H7 (cell line): ENCODE results near the gene PIGN. TPM values are rescaled to one million over a fixed set of nuclear protein-coding genes. Genes with fewer than 3 reads are reported as not detected.
"Not testable (repeated sequence)": the region's sequence is repeated elsewhere in the genome, so short reads cannot be mapped to it uniquely, and the experiment has no call there.

Source experiments
- DNase-seq: peaks from one replicate; pipeline ENCODE4 v3.0.0; 2012
- H3K27me3 ChIP-seq: 2 replicates; pipeline ENCODE4 v1.6.0; 2011; ENCODE audit warnings: mild to moderate bottlenecking, low read length; ENCODE audit not compliant: control insufficient read depth, insufficient read depth
- H3K36me3 ChIP-seq: replicated peaks from 2 replicates; pipeline ENCODE4 v1.5.1; 2011; ENCODE audit warnings: low read length; ENCODE audit not compliant: control insufficient read depth, insufficient read depth
- H3K4me3 ChIP-seq: 2 replicates; pipeline ENCODE4 v1.5.1; 2011; ENCODE audit warnings: low read depth, mild to moderate bottlenecking, control low read depth, low read length, moderate library complexity; ENCODE audit not compliant: insufficient read depth
- total RNA-seq: library from RNA; depleted of rRNA; stranded (reverse); fragments of >200 nt; shearing (Covaris generic); gene quantifications from 2 replicates; pipeline ENCODE4 v1.2.3, GENCODE V29; 2014

Gene PIGN
- total RNA-seq, 1 experiment from 2014 or later: 16.2 TPM

GRCh38 chr18:62196079-62196478 is 9.2 kb upstream of the PIGN start:
- H3K4me3 ChIP-seq: no peak overlapping the region

DNA sequence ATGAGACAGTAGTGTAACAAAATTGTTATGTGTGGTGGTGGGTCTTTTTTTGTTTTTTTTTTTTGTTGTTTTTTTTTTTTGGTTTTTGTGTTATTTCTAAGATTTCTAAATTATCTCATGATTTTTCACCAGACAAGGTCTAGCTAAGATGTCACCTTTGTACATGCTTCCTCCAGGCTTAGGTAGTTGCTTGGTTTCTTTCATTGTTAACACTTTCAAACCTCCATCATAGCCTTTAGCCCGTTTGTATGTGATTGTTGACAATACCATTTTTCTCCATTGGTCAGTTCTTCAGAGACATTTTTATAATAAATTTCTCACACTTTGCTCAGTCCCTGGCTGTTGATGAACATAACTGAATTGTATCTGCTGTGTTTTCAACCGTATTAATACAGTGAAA is 2.4 kb upstream of the PIGN start:
- H3K4me3 ChIP-seq: no peak overlapping the region
- H3K36me3 ChIP-seq: no peaks in the 10 kb centered on the region
- DNase-seq: no peak
- H3K27me3 ChIP-seq: no peaks in the 10 kb centered on the region

More at GRCh38 chr18:62196079-62196478, 9.2 kb upstream of the PIGN start:
- DNase-seq: no peak
- H3K36me3 ChIP-seq: no peaks in the 10 kb centered on the region
- H3K27me3 ChIP-seq: no peaks in the 10 kb centered on the region

GRCh38 chr18:62187543-62188510 is 971 bp upstream of the PIGN start:
- Histone ChIP-seq H3K36me3 (no peaks in the 10 kb centered on the region), H3K27me3 (no peaks in the 10 kb centered on the region), H3K4me3 (peak overlapping the region; percentile 95)
- DNase-seq: peak; percentile 54

- no peaks in the 10 kb centered on the region for H3K27me3 ChIP-seq
- H3K4me3 ChIP-seq: peak overlapping the region; percentile 80
- H3K36me3 ChIP-seq: no peaks in the 10 kb centered on the region
- peak; percentile 41 for DNase-seq
Observed at GRCh38 chr18:62186499-62186773, 420 bp downstream of the PIGN start.

DNA sequence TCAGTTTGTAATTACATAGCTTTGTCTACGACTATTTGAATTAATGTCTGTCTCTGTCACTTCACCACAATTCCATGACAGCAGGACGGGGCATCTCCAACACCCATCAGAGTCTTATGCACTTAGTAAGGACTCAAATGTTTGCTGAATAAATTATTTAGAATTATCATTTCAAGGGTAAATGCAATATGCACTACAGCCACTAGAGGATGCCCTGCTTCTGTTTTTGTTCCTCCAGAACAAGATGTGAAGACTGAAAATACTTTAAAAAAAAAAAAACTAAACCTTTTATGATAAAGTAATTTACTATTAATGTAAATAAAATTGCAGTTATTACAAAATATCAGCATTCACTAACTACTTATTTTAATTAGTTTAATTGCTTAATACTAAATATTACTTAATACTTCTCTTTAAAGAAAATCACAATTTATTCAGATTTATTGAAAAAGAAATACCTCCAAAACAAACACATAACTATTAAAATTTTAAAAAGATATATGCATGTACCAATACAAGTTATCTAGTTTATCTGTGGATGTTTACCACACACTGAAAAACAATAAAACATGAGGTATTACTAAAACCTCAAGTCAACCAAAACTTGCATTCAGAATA is 3.2 kb downstream of the PIGN start:
- Histone ChIP-seq H3K36me3 (no peaks in the 10 kb centered on the region), H3K27me3 (no peaks in the 10 kb centered on the region), H3K4me3 (no peak overlapping the region)
- DNase-seq: peak; percentile 32

DNA sequence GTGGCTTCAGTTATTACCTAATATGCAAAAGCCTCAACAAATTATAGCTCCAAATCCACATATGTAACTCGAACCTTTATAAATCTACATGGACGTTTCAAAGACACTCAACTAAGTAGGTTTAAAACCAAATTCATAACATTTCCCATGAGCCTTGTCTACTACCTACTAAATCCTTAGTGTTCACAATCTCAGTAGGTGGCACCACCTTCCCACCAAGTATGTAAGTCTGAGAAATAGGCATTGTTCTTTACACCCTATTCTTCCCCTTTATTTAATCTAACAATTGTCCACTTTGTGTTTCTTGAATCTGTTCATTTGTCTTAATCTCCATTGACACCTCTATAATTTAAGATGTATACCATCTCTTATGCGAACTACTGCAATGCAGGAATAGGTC is 4.6 kb downstream of the PIGN start:
- Histone ChIP-seq H3K4me3 (no peak overlapping the region), H3K36me3 (no peaks in the 10 kb centered on the region), H3K27me3 (no peaks in the 10 kb centered on the region)
- no peak for DNase-seq

DNA sequence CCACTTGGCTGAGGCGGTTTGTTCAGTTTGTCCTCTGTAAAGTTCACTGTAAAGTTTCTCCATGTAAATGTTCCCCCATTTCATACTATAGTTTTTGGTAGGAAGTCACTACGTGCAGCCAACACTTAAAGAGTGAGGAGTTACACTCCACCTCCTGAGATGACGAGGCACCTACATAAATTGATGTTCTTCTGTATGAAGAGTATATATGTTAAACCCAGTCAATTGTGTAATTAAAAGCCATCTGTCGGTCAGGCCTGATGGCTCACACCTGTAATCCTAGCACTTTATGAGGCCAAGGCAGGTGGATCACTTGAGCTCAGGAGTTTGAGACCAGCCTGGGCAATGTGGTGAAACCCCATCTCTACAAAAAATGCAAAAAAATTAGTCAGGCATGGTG is 7.6 kb downstream of the PIGN start:
- no peaks in the 10 kb centered on the region for H3K27me3 ChIP-seq
- no peak for DNase-seq

DNA sequence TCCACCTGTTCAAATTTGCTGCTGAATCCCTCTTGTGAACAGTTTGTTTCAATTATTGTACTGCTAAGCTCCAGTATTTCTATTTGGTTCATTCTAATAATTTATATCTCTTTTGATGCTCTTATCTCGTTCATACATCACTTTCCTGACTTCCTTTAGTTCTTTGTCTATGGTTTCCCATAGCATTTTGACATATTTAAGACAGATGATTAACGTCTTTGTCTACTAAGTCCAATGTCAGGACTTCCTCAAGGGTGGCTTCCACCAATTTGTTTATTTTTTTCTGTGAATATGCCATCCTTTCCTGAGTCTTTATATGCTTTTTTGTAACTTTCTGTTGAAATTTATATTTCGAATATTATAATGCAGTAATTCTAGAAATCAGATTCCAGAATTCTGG is 9.6 kb downstream of the PIGN start:
- H3K27me3 ChIP-seq: no peaks in the 10 kb centered on the region

More for the DNA sequence above, 7.6 kb downstream of the PIGN start:
- Histone ChIP-seq H3K36me3 (no peaks in the 10 kb centered on the region), H3K4me3 (no peak overlapping the region)

GRCh38 chr18:62175521-62175920 is 11.3 kb downstream of the PIGN start:
- H3K36me3 ChIP-seq: no peaks in the 10 kb centered on the region
- no peak for DNase-seq
- H3K27me3 ChIP-seq: no peaks in the 10 kb centered on the region
- H3K4me3 ChIP-seq: no peak overlapping the region

More for the DNA sequence above, 9.6 kb downstream of the PIGN start:
- Histone ChIP-seq H3K4me3 (no peak overlapping the region), H3K36me3 (no peaks in the 10 kb centered on the region)
- DNase-seq: no peak

- Histone ChIP-seq H3K4me3 (no peak overlapping the region), H3K27me3 (no peaks in the 10 kb centered on the region), H3K36me3 (no peaks in the 10 kb centered on the region)
- DNase-seq: no peak
Observed at GRCh38 chr18:62172298-62172697, 14.6 kb downstream of the PIGN start.

GRCh38 chr18:62170857-62171256 is 16.0 kb downstream of the PIGN start:
- no peaks in the 10 kb centered on the region for H3K27me3 ChIP-seq
- DNase-seq: no peak
- H3K36me3 ChIP-seq: no peaks in the 10 kb centered on the region
- H3K4me3 ChIP-seq: no peak overlapping the region

GRCh38 chr18:62166524-62166923 is 20.3 kb downstream of the PIGN start:
- not testable (repeated sequence) for DNase-seq

DNA sequence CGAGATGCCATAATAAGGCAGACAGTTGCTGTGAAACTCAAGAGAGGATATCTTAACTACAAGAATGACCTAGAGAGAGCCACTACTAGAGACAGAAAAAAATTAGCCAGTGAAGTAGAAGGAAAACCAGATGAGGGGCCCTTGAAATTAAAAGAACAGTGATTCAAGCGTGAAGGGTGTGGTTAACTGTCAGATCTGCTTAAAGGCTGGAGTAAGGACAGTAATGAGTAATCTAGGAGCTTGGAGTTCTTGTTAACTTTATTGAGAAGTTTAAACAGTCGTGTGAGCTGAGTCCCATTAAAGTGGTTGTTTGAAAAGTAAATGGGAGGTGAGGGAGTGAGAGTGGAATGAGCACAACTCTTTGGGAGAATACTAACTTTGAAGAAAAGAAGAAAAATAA is 21.3 kb downstream of the PIGN start:
- H3K27me3 ChIP-seq: no peaks in the 10 kb centered on the region
- H3K36me3 ChIP-seq: no peaks in the 10 kb centered on the region
- no peak for DNase-seq
- H3K4me3 ChIP-seq: no peak overlapping the region

More at GRCh38 chr18:62166524-62166923, 20.3 kb downstream of the PIGN start:
- not testable (repeated sequence) for H3K27me3 ChIP-seq, H3K36me3 ChIP-seq, H3K4me3 ChIP-seq

DNA sequence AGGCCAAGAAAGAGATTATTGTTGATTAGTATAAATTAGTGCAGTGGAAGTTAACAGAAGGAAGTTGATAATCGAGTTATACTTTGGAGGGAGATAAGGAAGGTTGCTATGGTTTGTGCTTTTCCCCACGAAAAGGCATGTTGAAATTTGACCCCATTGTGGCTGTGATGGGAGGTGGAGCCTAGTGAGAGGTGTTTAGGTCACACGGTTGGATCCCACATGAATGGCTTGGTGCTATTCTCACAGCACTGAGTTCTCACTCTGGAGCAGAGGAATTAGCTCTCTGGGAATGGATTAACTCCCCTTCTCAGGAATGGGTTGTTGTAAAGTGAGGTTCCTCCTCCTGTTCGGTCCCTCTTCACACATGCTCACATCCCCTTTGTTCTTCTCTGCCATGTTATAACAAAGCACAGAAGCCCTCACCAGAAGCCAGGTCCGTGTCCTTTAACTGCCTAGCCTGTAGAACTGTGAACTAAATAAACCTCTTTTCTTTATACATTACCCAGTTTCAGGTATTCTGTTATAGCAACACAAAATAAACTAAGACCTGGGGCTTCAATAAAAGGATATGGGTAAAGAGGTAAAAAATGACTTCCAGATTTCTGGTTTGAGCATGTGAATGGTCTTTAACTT is 21.9 kb downstream of the PIGN start:
- Histone ChIP-seq H3K36me3 (no peaks in the 10 kb centered on the region), H3K4me3 (no peak overlapping the region), H3K27me3 (no peaks in the 10 kb centered on the region)
- DNase-seq: peak; percentile 8

DNA sequence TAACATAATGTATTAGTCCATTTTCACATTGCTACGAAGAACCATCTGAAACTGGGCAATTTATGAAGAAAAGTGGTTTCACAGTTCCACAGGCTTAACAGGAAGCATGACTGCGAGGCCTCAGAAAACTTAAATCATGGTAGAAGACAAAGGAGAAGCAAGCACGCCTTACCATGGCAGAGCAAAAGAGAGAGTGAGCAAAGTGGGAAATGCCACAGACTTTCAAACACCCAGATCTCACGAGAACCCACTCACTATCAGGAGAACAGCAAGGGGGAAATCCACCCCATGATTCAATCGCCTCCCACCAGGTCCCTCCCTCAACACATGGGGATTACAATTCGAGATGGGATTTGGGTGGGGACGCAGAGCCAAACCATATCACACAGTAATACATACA is 22.5 kb downstream of the PIGN start:
- Histone ChIP-seq H3K36me3 (no peaks in the 10 kb centered on the region), H3K4me3 (no peak overlapping the region), H3K27me3 (no peaks in the 10 kb centered on the region)
- DNase-seq: no peak
